DMS153 treated with DMSO at 0.1 percent for 48 hours (cell line): ENCODE data around the gene ILF3.

Source experiments
- DNase-seq: peaks from one replicate; lab custom pipeline; 2025; ENCODE audit not compliant: unreplicated experiment; lab: John Stamatoyannopoulos, UW

ILF3 gene

DNA sequence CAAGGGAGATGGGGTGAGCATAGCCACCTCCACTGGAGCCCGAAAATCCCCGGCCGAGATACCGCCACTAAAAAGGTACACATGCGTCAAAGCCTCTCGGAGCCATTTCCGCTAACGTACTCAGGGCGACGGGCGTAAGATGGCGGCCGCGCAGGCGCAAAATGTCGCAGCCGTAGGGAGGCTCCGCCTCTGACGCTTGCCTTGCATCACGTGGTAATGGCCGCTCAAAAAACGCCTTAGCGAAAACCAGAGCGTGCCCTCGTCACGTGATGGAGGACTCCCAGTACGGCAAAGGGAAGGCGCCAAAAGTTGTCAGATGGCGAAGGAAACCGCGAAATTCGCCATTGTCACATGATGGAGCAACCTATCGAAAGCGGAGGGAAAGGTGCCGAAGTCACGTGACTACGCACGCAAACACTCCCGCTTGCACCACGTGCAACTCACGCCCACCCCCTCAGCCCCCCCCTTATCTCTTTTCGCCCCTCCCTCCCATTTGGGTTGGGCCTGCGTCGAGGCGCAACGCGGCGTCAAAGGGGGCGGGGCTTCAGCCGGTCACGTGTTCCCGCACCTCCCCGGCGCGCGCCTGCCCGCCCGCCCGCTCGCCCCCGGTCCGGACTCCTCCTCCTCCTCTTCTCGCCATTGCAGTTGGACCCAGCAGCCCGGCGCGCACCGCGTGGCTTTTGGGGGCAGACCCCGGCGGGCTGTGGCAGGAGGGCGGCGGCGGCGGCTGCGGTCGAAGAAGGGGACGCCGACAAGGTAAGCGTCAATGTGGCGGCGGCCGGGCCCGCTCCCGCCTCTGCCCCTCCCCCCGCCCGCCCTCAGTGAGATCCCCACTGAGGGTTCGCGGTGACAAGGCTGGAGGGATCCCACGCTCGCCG, at the start of gene ILF3:
Gene ILF3 (plus strand): TSS at position 615 of the 878 bp plus-strand sequence. CDS start 16,260 bp downstream, outside the sequence.
- peak; percentile 96 for DNase-seq

DNA sequence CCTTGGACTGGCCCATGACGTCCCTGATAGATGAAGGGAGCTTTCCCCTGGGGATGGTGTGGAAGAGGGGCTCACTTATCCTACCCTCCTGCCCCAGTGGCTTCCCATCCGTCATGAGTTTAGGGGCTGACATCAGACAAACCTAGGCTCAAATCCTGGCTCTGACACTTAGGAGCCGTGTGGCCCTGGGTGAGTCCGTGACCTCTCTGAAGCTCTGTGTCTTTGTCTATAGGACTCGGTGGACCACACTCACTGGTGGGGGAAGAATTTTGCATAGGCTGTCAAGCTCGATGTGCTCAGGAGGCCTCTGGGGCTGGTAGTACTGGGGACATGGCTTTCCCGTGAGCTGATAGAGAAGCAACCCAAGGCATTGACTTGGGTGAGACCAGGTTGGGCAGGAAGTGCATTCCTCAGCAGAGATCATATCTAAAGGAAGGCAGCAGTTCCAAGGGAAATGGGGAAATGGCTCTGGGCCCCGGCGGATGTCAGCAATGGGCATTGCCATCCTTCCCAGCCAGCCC, 49.6 kb upstream of the ILF3 start:
- no peak for DNase-seq

DNA sequence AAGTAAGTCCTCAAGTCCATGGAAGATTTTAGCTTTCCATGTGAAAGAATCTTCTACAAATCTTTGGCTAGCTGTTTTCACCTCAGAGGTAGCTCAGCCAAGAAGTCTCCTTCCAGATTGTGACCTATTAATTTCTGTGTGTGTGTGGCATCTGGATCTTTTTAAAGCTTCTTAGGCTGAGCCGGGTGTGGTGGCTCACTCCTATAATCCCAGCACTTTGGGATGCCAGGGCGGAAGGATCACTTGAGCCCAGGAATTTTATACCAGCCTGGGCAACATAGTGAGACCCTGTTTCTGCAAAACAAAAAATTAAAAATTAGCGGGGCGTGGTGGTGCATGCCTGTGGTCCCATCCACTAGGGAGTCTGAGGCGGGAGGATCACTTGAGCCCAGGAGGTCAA, 42.2 kb upstream of the ILF3 start:
- no peak for DNase-seq

DNA sequence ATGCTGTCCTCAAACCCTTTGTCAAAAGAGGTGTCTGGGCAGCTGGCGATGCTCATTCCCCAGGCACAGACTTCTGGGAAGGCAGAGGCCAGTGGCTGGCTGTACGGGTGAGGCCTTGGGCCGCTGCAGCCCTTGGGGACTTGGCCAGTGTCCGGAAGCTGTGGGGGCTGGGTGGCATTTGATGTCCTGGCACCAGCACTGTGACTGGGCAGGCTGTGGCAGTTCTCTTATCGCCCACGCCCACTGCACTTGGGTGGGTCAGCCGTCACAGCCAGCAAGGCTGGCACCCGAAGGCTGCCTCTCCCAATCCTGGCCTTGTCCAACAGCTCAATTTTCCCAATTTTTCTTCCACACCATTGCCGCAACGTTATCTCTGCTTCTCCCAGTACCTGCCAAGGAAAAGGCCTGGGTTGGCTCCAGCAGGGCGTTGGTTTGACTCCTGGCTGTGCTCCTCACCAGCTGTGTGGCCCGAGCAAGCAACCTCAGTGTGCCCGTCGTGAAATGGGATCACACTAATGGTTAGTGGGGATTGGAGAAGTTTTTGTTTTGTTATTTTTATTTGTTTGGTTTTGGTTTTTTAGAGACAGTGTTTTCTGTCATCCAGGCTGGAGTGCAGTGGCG, 41.5 kb upstream of the ILF3 start:
- no peak for DNase-seq

DNA sequence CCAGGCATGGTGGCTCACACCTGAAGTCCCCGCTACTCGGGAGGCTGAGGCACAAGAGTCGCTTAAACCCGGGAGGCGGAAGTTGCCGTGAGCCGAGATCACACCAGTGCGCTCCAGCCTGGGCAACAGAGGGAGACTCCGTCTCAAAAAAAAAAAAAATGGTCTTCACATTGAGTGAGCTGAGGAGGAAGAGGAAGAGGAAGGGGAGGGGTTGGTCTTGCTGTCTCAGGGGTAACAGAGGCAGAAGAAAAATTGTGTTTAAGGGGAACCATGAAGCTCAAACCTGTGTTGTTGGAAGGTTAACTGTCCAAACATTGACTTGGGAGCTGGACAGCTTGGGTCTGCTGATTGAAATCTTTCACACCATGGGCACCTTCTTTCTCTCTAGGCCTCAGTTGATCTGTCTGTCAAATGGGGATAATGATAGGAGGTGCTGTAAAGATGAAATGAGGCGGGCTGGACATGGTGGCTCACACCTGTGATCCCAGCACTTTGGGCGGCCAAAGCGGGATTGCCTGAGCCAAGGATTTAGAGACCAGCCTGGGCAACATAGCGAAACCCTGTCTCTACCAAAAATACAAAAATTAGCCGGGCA, 38.6 kb upstream of the ILF3 start:
- no peak for DNase-seq

DNA sequence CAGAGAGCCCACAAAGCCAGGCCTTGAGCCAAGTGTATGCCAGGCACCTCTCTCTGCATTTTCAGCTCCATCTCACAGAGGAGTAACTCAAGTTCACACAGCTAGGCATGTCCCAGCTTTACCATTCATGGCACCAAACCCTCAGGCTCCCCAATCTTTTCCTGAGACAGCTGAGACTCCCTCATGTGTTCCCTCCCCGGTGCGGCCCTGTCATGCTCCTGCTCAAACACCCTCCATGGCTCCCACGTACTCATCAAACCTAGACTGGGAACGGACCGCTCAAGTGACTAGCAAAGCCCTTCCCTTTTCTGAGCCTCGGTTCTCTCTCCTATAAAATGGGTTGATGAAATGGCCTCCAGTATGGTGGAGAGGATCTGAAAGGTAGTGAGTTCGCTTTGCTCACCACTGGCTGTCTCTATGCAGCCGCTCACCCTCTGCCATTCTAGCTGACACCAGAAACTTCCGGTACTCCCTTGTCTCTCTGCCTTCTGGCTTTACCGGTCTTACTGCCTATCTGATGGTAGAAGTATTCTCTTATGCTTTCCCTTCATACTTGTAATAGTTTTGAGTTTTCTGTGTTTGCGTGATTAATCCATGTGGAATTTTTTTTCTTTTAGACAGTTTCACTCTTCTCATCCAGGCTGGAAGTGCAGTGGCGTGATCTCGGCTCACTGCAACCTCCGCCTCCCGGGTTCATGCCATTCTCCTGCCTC, 36.6 kb upstream of the ILF3 start:
- DNase-seq, result no peak

DNA sequence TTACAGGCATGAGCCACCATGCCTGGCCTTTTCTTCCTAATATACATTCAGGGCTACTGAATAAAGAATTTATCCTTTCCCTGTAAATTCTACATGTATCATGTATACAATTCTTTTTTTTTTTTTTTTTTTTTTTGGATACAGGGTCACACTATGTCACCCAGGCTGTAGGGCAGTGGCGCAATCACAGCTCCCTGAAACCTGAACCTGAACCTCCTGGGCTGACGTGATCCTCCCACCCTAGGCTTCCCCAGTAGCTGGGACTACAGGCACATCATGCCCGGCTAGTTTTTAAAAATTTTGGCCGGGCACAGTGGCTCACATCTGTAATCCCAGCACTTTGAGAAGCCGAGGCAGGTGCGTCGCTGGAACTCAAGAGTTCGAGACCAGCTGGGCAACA, 35.3 kb upstream of the ILF3 start:
- no peak for DNase-seq

DNA sequence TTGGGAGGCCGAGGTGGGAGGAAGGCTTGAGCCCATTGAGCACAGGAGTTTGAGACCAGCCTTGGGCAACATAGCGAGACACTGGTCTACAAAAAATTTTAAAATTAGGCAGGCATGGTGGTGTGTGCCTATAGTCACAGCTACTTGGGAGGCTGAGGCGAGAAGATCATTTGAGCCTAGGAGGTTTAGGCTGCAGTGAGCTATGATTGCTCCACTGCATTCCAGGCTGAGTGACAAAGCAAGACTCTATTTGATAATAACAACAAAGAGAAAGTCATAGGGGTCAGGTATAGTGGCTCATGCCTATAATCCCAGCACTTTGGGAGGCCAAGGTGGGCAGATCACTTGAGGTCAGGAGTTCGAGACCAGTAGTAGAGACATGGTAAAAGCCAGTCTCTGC, 33.4 kb upstream of the ILF3 start:
- no peak for DNase-seq

DNA sequence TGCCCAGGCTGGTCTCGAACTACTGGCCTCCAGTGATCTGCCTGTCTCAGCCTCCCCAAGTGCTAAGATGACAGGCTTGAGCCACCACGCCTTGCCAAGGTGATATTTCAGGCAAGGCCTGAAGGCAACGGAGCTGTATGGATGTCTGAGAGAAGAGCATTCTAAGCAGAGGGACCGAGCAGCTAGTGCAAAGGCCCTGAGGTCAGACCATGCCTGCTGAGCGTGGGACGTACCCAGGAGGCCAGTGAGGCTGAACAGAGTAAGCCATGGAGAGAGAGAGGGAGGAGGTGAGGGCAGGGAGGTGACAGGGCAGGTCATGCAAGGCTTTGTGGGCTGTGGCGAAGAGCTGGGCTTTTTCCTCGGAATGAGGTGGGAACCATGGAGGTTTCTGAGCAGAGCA, 32.2 kb upstream of the ILF3 start:
- no peak for DNase-seq

DNA sequence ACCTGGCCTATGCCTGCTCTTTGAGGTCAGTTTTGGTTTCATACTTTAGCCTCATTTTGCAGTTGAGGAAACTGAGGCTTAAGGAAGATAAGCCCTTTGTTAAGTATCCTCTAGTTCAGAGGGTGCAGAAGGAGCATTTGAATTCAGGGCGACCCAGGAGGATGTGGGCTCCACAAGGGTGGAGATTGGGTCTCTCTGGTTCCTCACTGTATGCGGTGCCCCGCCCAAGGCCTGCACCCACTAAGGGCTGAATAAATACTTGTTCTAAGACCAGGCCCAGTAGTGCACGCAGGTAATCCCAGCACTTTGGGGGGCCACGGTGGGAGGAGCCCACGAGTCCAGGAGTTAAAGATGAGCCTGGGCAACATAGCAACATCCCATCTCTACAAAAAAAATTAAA, 29.6 kb upstream of the ILF3 start:
- DNase-seq, result no peak

DNA sequence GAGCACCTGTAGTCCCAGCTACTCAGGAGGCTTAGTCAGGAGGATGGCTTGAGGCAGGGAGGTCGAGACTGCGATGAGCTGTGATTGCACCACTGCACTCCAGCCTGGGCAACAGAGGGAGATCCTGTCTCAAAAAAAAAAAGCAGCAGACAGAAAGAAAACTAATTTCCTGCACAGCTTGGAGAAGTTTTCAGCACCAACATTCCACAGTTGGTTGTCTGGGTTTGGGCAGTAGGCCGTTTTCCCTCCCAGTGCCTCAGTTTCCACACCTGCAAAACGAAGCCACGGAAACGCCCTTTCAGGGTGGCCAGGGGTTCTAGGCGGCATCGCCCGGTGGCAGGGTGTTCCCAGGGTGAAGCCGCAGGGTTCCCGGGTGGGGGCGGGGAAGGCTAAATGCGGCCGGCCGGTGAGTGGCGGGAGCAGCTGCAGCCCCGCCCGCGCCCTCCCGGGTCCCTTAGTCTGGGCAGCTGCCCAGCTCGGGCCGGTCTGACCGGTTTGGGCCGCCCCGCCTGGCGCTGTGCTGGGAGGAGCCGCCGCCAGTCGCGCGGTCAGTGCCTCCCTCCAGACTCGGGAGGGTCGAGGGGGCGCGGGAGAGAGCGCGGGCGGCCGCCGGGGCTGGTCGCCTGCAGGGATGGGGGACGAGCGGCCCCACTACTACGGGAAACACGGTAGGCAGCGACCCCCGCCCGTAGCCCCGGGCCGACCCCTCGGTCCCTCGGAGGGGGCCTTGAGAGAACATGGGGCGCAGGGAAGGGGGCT, 29.0 kb upstream of the ILF3 start, which contains the start of gene SLC44A2:
Gene SLC44A2 (plus strand): TSS at position 551 of the 759 bp plus-strand sequence. CDS start 81 bp downstream, at position 632.
- DNase-seq, result peak; percentile 32

DNA sequence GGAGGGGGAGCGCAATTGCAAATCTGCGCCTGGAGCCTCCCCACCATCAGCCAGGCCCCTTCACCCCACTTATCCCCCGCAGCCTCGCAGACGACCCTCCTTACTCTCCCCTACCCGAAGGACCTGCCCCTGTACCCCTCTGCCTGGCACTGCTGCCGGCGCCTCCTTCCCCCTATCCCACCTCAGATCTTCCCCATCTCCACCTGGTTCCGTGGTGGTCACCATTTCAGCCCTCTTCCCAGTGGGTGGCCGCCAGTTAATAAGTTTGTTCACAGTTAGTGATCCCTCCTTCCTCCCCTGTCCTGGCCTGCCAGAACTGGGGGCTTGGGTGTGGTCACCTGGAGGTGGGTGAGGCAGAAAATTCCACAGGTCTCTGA, 28.4 kb upstream of the ILF3 start:
- no peak for DNase-seq

DNA sequence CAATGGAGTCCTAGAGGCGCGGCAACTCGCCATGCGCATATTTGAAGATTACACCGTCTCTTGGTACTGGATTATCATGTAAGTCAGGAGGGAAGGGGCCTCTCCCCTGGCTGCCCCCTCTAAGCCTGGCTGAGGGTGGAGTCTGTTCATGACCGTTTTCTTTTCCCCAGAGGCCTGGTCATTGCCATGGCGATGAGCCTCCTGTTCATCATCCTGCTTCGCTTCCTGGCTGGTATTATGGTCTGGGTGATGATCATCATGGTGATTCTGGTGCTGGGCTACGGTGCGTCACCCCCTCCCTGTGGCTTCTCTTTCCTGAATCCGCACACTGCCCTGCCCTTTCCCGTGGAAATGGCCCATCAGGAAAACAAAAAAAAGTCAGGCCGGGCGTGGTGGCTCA, 22.3 kb upstream of the ILF3 start:
- no peak for DNase-seq

DNA sequence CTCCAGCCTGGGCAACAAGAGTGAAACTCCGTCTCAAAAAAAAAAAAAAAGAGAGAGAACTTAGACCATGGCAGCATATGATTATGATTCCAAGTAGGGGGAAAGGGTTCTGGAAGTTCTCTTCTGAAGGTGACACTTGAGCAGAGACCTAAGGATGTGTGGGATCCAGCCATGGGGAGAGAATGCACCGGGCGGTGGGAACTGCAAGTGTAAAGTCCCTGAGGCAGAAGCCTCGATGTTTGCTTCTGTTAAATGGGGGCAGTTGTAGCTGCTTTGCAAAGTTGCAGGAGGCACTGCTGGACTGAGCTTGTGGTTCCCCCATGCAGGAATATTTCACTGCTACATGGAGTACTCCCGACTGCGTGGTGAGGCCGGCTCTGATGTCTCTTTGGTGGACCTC, 19.7 kb upstream of the ILF3 start:
- no peak for DNase-seq

DNA sequence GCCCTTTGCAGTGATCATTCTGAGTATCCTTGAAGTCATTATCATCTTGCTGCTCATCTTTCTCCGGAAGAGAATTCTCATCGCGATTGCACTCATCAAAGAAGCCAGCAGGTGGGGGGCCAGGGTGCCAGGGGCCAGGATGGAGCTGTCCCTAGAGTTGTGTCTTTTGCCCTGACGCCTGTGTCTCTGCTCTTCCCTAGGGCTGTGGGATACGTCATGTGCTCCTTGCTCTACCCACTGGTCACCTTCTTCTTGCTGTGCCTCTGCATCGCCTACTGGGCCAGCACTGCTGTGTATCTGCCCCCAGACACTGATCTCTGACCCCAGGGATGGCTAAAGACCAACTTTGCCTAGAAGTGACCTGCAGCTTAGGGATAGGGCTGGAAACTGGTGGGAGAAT, 19.2 kb upstream of the ILF3 start:
- no peak for DNase-seq

DNA sequence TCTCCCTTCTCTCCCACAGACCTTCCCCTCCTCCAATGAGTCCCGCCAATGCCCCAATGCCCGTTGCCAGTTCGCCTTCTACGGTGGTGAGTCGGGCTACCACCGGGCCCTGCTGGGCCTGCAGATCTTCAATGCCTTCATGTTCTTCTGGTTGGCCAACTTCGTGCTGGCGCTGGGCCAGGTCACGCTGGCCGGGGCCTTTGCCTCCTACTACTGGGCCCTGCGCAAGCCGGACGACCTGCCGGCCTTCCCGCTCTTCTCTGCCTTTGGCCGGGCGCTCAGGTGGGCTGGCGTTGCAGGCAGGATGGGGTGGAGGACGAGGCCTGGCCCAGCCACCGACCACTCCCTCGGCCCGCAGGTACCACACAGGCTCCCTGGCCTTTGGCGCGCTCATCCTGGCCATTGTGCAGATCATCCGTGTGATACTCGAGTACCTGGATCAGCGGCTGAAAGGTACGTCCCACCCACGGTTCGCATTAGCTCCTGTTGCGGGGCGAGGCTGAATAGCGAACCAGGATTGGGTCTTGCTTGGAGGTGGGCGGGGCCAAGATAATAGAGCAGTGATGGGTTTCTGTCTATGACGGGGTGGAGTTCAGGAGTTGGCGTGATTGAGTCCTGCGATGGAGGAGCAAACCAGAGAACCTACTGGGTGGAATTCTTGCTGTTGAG, 17.7 kb upstream of the ILF3 start:
- no peak for DNase-seq

DNA sequence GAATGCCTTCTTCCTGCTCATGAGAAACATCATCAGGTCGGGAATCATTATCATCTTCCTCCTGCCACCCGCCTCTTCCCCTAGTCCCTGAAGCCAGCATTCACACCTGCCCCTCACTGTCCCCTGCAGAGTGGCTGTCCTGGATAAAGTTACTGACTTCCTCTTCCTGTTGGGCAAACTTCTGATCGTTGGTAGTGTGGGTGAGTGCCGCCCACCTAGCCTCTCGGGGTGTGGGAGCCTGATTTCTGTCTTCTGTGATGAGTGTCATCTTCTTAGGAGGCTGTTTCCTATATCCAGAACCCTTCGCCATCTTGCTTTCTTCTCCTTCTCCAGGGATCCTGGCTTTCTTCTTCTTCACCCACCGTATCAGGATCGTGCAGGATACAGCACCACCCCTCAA, 16.3 kb upstream of the ILF3 start:
- DNase-seq, result no peak

DNA sequence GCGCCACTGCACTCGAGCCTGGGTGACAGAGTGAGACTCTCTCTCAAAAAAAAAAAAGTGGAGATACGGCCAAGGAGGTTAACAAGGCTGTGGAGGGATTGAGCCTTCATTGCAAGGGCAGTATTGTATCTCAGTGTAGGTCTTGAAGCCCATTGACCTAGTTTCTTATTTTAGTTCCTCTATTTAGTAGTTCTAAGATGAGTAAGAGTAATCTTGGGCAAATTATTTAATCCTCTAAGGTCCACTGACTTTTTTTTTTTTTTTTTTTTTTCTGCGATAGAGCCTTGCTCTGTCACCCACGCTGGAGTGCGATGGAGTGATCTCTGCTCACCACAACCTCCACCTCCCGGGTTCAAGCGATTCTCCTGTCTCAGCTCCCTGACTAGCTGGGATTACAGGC, 14.3 kb upstream of the ILF3 start:
- DNase-seq, result no peak

DNA sequence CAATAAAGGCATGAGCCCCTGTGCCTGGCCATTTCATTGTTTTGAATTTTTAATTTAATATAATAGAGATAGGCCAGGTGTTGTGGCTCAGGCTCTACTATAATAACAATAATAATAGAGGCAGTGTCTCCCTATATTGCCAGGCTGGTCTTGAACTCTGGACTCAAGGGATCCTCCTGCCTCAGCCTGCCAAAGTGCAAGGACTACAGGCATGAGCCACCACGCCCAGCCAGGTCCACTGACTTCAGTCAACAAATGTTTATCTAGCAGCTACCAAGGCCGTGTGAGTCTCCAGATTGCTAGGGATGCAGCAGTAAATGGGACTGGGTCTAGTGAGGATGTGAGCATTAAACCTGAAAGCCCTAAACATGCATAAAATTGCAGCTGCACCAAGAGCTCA, 13.8 kb upstream of the ILF3 start:
- DNase-seq, result no peak

DNA sequence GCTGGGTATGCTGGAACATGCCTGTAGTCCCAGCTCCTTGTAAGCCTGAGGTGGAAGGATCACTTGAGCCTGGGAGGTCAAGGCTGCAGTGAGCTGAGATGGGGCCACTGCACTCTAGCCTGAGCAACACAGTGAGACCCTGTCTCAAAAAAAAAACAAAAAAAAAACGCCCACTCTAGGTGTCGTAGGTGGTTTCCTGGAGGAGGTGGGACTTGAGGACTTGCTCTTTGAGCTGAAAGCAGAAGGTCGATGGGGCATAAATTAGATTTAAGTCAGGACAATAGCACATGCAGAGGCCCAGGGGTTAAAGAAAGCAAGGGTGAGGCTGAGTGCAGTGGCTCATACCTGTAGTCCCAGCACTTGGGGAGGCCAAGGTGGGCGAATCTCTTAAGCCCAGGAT, 12.9 kb upstream of the ILF3 start:
- DNase-seq, result no peak
